Measurements from ENCODE around the gene STX1B.

The STX1B gene

DNA sequence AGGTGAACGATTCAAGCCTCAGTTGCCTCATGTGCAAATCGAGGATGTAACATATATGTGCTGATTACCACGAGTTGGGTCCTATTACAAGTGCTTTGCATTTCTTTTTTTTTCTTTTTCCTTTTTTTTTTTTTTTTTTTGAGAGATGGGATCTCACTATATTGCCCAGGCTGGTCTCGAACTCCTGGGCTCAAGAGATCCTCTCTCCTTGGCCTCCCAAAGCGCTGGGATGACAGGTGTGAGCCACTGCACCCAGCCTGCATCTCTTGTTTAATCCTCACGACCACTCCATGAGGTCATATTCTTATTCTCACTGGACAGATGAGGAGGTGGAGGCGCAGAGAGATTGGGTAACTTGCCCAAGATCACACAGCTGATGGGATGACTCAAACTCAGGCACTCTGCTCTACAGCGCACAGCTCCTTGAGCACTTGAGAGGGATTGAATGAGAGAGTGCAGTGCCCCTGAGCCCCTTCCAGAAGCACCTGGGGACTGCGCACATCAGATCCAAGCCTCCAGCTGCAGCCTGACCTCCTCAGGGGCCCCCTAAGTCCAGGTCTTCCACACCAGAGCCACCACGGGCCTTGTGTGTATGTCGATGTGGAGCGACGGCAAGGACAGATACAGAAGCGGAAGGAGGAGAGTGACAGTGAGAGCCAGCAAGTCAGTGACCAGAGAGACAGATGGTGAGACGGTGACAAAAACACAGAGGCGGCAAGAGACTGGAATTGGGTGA, 4.9 kb downstream of the STX1B start:
- no peak overlapping the region for H3K27ac ChIP-seq (ENCODE audit: insufficient read depth, low read length, poor library complexity, severe bottlenecking)
- H3K4me3 ChIP-seq (ENCODE audit: insufficient read depth, low read depth, low read length, poor library complexity, severe bottlenecking), result no peak overlapping the region
- no peaks in the 10 kb centered on the region for H3K9me3 ChIP-seq (ENCODE audit: control insufficient read depth, low read length)
- no peak for DNase-seq
- H3K27me3 ChIP-seq (replicated peaks; ENCODE audit: control insufficient read depth, insufficient read depth, low read length, poor library complexity, severe bottlenecking), result no peaks in the 10 kb centered on the region
- no peaks in the 10 kb centered on the region for H3K4me1 ChIP-seq (ENCODE audit: control insufficient read depth, insufficient read depth, low read length, poor library complexity, severe bottlenecking)
- H3K36me3 ChIP-seq (ENCODE audit: control insufficient read depth, insufficient read depth, low read length), result no peaks in the 10 kb centered on the region

DNA sequence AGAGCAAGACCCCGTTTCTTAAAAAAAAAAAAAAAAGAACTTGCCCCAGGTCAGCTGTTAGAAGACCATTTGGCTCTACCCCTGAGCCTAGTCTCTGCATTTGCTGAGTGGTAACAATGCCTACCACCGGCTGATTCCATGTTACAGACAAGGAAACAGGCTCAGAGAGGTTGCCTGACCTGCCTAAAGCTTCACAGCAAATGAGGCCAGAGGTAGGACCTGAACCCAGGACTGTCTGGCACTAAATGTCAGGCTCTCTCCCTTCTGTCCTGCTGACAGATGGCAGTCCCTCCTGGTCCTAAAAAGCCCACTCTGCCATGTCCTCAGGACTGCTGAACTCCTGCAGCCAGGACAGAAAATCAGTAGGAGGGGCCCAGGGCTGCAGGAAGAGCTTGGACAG, 5.8 kb downstream of the STX1B start:
- H3K36me3 ChIP-seq (ENCODE audit: control insufficient read depth, insufficient read depth, low read length), result no peaks in the 10 kb centered on the region

DNA sequence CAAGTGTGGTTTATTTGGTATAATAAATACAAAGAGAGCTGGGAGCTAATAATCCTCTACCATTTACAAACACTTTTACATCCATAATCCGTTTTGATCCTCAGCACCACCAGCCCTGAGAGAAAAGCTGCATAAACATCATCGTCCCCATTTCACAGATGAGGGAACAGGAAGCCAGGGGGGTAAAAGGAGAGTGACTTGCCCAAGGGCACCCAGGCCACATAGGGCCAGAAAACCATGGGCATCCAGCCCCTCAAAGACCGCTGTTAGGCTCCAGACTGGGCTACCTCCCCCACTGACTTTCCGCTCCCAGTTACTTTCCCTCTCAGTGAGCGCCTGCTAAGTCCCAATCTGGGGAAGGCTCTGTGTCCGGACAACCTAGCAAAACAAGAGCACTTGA, 6.7 kb downstream of the STX1B start:
- DNase-seq, result no peak
- Histone ChIP-seq H3K9me3 (ENCODE audit: control insufficient read depth, low read length) (no peaks in the 10 kb centered on the region), H3K4me1 (ENCODE audit: control insufficient read depth, insufficient read depth, low read length, poor library complexity, severe bottlenecking) (no peaks in the 10 kb centered on the region), H3K4me3 (ENCODE audit: insufficient read depth, low read depth, low read length, poor library complexity, severe bottlenecking) (no peak overlapping the region), H3K27ac (ENCODE audit: insufficient read depth, low read length, poor library complexity, severe bottlenecking) (no peak overlapping the region), H3K36me3 (ENCODE audit: control insufficient read depth, insufficient read depth, low read length) (no peaks in the 10 kb centered on the region), H3K27me3 (replicated peaks; ENCODE audit: control insufficient read depth, insufficient read depth, low read length, poor library complexity, severe bottlenecking) (no peaks in the 10 kb centered on the region)

More for the DNA sequence above, 5.8 kb downstream of the STX1B start:
- no peak overlapping the region for H3K27ac ChIP-seq (ENCODE audit: insufficient read depth, low read length, poor library complexity, severe bottlenecking)
- no peaks in the 10 kb centered on the region for H3K27me3 ChIP-seq (replicated peaks; ENCODE audit: control insufficient read depth, insufficient read depth, low read length, poor library complexity, severe bottlenecking)
- no peak overlapping the region for H3K4me3 ChIP-seq (ENCODE audit: insufficient read depth, low read depth, low read length, poor library complexity, severe bottlenecking)
- H3K4me1 ChIP-seq (ENCODE audit: control insufficient read depth, insufficient read depth, low read length, poor library complexity, severe bottlenecking), result no peaks in the 10 kb centered on the region
- no peak for DNase-seq
- H3K9me3 ChIP-seq (ENCODE audit: control insufficient read depth, low read length), result no peaks in the 10 kb centered on the region

DNA sequence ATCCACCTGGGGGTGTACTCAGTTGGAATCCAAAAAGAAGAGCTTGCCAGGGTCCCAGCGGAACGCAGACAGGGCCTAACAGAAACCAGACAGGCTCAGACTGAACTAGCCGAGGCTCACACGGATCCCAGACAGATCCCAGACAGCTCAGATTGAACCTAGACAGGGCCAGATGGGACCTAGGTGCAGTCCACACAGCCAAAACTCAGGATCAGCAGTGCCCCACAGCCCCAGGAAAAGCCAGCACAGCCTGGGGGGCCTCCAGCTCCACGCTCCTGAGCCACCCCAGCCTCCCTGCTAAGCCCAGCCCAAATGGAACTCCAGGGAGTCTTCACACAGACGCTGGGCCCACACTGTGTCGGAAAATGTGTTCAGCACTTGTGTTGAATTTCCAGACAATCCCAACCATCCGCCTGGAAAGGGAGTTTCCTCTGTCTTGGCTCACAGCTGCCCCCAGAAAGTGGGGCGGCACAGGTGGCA, 7.5 kb downstream of the STX1B start:
- no peaks in the 10 kb centered on the region for H3K9me3 ChIP-seq (ENCODE audit: control insufficient read depth, low read length)
- no peak overlapping the region for H3K4me3 ChIP-seq (ENCODE audit: insufficient read depth, low read depth, low read length, poor library complexity, severe bottlenecking)
- no peaks in the 10 kb centered on the region for H3K36me3 ChIP-seq (ENCODE audit: control insufficient read depth, insufficient read depth, low read length)
- DNase-seq, result no peak
- no peaks in the 10 kb centered on the region for H3K27me3 ChIP-seq (replicated peaks; ENCODE audit: control insufficient read depth, insufficient read depth, low read length, poor library complexity, severe bottlenecking)
- H3K27ac ChIP-seq (ENCODE audit: insufficient read depth, low read length, poor library complexity, severe bottlenecking), result no peak overlapping the region
- H3K4me1 ChIP-seq (ENCODE audit: control insufficient read depth, insufficient read depth, low read length, poor library complexity, severe bottlenecking), result no peaks in the 10 kb centered on the region

DNA sequence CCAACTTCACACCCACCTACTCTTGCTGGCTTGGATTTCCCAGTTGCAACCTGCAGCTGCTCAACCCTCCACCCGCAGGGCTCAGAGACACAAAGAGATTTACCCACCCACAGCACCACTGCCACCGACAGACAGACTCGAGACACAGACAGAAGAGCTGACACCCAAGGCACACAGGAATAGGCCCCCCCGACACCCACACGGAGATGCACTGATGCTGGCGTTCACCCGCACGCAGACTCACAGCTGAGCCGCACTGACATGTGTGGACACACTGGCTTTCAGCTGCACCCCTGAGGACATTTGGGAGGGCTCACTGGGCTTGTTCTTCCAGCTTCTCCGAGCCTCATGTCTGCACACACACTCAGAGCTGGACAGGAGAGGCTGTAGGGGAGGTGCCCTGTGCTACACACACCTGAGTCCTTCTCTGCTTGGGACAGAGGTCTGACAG, 8.2 kb downstream of the STX1B start:
- H3K9me3 ChIP-seq (ENCODE audit: control insufficient read depth, low read length), result no peaks in the 10 kb centered on the region
- no peak for DNase-seq
- no peaks in the 10 kb centered on the region for H3K4me1 ChIP-seq (ENCODE audit: control insufficient read depth, insufficient read depth, low read length, poor library complexity, severe bottlenecking)
- no peak overlapping the region for H3K4me3 ChIP-seq (ENCODE audit: insufficient read depth, low read depth, low read length, poor library complexity, severe bottlenecking)
- no peaks in the 10 kb centered on the region for H3K27me3 ChIP-seq (replicated peaks; ENCODE audit: control insufficient read depth, insufficient read depth, low read length, poor library complexity, severe bottlenecking)
- no peaks in the 10 kb centered on the region for H3K36me3 ChIP-seq (ENCODE audit: control insufficient read depth, insufficient read depth, low read length)
- no peak overlapping the region for H3K27ac ChIP-seq (ENCODE audit: insufficient read depth, low read length, poor library complexity, severe bottlenecking)

DNA sequence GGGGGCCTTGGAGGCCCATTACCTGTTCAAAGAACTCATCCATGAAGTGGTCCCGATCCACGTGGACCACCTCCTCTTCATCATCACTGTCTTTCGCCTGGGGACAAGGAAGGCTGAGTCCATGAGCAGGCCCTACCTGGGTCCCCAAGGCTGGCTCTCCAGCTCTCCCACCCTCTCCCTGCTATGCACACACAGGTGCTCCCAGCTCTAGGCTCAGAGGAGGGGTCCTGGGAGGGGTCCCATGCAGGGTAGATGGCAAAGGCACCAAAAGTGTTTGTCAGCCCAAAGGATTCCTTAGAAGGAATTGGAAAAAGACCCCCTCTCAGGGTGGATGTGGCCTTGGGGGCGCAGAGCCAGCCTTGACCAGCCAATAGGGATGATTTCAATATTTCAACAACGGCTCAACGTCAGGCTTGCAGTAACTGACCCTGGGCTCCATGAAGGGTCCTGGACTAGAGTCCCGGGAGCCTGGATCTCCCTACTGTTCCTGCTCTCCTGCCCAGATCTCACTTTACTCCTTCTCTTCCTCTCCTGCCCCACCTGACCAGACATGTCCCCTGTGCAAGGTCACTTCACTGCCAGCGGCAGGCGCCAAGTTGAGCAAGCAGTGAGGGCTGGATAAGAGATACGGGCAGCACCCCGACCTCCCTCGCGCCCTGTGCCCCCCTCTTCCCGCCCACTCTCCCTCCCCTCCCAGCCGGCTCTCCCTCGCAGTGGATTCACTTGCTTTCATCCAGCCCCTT, 8.8 kb downstream of the STX1B start:
- no peaks in the 10 kb centered on the region for H3K27me3 ChIP-seq (replicated peaks; ENCODE audit: control insufficient read depth, insufficient read depth, low read length, poor library complexity, severe bottlenecking)
- DNase-seq, result no peak
- no peak overlapping the region for H3K4me3 ChIP-seq (ENCODE audit: insufficient read depth, low read depth, low read length, poor library complexity, severe bottlenecking)
- H3K36me3 ChIP-seq (ENCODE audit: control insufficient read depth, insufficient read depth, low read length), result no peaks in the 10 kb centered on the region
- no peak overlapping the region for H3K27ac ChIP-seq (ENCODE audit: insufficient read depth, low read length, poor library complexity, severe bottlenecking)
- H3K9me3 ChIP-seq (ENCODE audit: control insufficient read depth, low read length), result no peaks in the 10 kb centered on the region
- peaks cover 3% of the 10 kb centered on the region for H3K4me1 ChIP-seq (ENCODE audit: control insufficient read depth, insufficient read depth, low read length, poor library complexity, severe bottlenecking)

DNA sequence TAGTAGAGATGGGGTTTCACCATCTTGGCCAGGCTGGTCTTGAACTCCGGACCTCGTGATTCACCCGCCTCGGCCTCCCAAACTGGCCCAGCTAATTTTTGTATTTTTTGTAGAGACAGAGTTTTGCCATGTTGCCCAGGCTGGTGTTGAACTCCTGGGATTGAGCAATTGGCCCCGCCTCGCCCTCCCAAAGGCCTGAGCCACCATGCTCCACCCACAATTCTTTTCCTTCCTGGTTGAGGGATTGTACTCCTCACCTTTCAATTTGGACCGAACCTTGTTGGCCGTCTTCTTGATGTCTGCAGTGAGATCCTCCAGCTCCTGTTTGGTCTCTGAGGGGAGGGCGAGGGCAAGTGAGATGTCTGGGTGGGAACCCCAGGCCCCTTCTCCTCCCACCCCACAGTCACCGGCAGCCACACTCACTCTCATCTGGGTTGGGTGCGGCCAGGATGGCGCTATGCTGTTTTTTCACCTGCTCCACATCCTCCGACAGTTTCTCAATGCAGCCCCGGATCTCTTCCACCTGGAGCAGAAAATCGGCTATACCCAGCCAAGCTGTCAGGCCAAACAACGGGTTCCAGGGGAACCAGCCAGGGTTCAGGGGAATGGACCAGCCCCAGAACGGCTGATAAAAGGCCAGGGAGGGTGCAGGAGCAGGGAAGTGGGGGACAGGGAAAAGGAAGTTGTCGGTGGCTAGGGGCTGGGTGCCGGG, 9.6 kb downstream of the STX1B start:
- Histone ChIP-seq H3K4me3 (ENCODE audit: insufficient read depth, low read depth, low read length, poor library complexity, severe bottlenecking) (no peak overlapping the region), H3K9me3 (ENCODE audit: control insufficient read depth, low read length) (no peaks in the 10 kb centered on the region), H3K27ac (ENCODE audit: insufficient read depth, low read length, poor library complexity, severe bottlenecking) (no peak overlapping the region), H3K27me3 (replicated peaks; ENCODE audit: control insufficient read depth, insufficient read depth, low read length, poor library complexity, severe bottlenecking) (no peaks in the 10 kb centered on the region), H3K4me1 (ENCODE audit: control insufficient read depth, insufficient read depth, low read length, poor library complexity, severe bottlenecking) (peaks cover 6% of the 10 kb centered on the region), H3K36me3 (ENCODE audit: control insufficient read depth, insufficient read depth, low read length) (no peaks in the 10 kb centered on the region)
- no peak for DNase-seq

DNA sequence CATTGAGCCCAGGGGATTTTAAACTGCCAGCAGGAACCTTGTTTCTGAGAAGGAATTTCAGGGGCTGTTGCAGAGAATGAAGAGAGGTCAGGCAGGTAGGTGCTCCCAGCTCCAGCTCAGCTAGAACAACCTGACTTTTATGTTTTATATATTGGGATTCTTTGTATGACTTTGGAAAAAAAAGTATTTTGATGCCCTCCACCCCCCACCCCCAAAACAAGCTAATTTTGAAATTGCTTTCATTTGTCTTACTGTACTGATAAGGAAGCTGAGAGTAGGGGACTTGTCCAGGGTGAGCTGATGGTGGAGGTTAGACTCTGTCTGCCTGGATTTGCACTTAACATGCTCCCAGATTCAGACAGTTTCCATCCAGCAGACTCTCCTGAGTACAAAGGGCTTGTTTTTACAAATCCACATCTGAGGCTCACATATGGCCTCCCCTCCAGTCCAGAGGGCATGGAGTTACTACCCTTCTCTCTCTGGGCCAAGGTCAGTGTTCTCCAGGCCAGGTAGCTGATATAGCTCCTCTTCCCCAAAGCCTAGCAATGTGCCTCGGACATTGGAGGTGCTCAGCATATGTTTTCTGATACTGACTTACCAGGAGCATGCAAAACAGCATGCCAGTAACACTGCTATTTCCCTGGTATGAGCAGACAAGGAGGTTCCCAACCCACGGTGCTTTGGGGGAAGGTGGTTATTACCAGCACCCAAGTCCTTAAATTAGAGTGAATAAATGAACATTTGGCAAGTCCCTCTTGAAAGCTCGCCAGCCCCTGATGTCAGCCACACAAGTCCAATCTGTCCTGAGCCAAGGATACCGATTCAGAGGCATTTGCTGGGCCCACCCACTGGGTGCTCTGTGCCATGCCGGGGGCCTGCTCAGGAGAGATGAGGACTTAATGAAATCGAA, 11.3 kb downstream of the STX1B start:
- H3K27ac ChIP-seq (ENCODE audit: insufficient read depth, low read length, poor library complexity, severe bottlenecking), result no peak overlapping the region

More for the DNA sequence above, 11.3 kb downstream of the STX1B start:
- H3K4me1 ChIP-seq (ENCODE audit: control insufficient read depth, insufficient read depth, low read length, poor library complexity, severe bottlenecking), result peaks cover 6% of the 10 kb centered on the region
- H3K9me3 ChIP-seq (ENCODE audit: control insufficient read depth, low read length), result no peaks in the 10 kb centered on the region
- no peaks in the 10 kb centered on the region for H3K36me3 ChIP-seq (ENCODE audit: control insufficient read depth, insufficient read depth, low read length)
- H3K27me3 ChIP-seq (replicated peaks; ENCODE audit: control insufficient read depth, insufficient read depth, low read length, poor library complexity, severe bottlenecking), result no peaks in the 10 kb centered on the region
- no peak overlapping the region for H3K4me3 ChIP-seq (ENCODE audit: insufficient read depth, low read depth, low read length, poor library complexity, severe bottlenecking)
- no peak for DNase-seq

Data from effector memory CD4-positive, alpha-beta T cell (primary cell).